HG02678 (cell line): ENCODE results near the gene LAMB3.
"Not testable (repeated sequence)": the region's sequence is repeated elsewhere in the genome, so short reads cannot be mapped to it uniquely, and the experiment has no call there.

ENCODE experiments used
- ATAC-seq: cut with Tn5 transposase; IDR thresholded peaks from one replicate; pipeline ENCODE4 v1.9.1; 2021; ENCODE audit warnings: mild to moderate bottlenecking, moderate library complexity; ENCODE audit not compliant: unreplicated experiment

Gene LAMB3

DNA sequence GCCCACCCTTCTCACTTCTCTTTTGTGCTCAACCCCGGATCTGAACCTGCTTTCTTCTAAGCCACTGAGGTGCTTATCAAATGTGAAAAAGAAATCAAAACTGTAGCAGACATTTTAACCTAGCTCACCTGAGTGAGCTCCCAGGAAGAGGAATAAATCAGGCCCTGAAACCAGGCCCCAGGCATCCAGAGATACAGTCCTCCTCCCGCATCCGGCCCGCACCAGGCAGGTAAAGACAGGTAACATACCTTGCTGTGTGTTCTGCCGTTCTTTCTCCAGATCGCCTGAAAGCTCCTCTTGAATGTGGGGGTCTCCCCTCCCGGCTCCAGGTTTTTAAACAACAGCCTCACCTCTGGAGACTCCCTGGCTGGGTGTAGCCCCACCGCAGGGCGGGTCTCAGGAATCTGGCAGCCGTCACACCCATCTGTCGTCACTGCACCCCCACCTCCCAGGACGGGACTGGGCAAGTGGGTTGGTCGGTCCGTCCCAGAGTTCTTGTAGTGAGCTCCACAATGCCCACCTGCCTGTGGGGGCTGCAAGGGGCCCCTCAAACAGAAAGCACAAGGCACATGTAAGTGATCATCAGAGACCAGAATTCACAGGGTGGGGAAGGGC is at the start of gene LAMB3:
LAMB3 (minus strand) TSS at position 305 of the 615 bp plus-strand sequence. CDS start 1,481 bp downstream, outside the sequence.
- no peak for ATAC-seq

DNA sequence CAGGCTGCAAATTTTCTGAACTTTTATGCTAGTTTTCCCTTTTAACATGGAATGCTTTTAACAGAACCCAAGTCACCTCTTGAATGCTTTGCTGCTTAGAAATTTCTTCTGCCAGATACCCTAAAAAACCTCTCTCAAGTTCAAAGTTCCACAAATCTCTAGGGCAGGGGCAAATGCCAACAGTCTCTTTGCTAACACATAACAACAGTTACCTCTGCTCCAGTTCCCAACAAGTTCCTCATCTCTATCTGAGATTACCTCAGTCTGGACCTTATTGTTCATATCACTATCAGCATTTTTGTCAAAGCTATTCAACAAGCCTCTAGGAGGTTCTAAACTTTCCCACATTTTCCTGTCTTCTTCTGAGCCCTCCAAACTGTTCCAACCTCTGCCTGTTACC is 48.5 kb upstream of the LAMB3 start:
- not testable (repeated sequence) for ATAC-seq

DNA sequence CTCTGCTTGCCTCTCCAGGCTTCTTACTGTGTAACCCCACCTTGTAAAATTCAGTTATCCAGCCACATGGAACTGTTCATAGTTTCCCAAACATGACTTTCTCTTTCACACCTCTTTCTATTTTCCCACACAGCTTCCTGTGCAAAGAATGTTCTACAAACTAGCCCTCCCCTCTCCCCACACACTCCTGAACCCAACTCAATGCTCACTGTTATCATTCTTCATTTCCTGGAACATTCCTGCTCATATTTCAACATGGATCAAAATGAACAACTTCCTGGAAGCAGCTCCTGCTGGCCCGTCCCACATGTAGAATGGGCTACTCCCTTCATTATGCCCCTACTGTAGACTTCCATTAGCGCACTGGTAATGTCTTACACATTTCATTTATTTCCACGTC is 44.9 kb upstream of the LAMB3 start:
- no peak for ATAC-seq

DNA sequence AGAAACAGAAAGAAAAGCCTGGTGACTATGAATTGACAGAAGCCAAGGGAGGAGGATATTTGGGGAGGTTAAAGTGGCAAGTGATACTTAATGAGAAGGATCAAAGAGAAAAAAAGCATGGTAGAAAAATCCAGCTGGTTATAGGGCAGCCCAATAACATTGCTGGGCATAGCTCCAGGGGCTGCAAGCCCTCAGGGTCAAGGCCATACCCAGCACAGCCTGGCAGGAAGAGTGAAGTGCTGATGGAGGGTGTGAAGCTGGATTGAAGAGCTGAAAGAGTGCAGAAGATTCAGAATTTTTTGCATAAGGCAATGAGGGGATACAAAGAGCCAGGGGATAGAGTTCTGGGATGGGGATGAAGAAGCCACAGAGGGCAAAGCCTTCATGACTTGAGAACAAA is 44.4 kb upstream of the LAMB3 start:
- no peak for ATAC-seq

DNA sequence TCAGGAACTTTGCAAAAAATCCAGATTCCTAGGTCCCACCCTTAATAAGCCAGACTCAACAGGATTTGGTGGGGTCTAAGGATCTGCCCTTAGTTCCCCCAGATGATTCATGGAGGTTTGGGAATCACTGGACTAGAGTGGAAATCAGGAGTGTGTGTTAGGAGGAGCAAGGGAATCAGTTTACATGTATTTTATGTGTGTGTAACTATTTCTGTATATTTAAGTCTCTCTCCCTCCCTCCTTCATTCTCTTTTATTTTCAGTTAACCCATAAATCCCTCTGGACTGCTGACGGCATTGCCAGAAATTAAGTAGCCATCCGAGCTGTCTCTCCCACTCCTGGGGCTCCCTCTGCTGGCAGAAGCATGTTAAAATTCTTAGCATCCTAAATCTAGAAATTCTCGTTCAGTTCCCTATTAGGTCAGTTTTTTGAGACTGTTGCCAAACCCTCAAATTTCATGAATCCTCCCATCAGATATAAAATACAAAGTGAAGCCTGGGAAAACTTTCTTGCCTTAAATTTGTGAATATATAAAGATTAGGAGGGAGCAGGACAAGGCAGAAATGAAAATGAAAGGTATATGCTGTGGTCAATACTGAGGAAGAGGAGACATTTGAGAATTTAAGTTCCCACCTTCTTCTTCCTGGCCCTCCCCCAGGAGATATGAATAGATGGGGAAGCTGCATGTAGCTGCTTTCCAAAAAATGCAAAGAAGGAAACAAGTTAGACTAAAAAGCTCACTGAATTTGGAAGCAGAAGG is 40.7 kb upstream of the LAMB3 start:
- peak; percentile 76 for ATAC-seq

DNA sequence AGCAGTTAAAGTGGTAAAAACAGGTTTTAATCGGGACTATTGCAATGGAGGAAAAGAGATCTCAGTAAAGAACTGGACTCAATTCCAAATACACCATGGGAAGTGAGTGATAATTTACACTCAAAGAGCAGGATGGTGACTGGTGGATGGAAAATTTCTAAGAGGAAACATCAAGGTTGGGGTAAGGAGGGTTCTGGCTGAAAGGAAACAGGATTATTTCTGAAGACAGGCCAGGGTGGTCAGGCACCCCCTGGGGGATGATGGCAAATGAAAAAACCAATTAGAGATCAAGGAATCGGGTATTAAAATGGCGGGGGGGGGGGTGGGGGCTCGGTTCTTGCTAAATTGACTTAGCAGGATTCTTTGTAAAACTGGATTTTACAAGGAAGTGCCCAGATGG is 40.1 kb upstream of the LAMB3 start:
- ATAC-seq: no peak

DNA sequence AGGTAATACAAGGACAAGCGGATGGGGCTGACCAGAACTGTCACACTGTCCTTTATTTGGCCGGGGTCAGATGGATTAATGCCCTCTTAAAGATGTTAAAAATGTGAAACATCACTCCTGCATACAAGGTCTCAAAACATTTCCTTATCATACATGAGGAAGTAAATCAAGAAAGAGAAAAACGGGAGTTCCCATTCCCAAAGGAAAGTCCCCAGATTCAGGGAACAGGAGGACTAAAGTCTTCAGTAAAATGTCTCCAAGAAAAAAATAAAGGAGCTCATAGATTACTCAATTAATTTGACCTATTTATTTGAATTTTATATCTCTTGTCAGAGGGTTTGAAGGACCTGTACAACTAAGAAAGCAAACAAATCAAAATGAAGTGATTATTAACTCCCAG is 39.0 kb upstream of the LAMB3 start:
- no peak for ATAC-seq

DNA sequence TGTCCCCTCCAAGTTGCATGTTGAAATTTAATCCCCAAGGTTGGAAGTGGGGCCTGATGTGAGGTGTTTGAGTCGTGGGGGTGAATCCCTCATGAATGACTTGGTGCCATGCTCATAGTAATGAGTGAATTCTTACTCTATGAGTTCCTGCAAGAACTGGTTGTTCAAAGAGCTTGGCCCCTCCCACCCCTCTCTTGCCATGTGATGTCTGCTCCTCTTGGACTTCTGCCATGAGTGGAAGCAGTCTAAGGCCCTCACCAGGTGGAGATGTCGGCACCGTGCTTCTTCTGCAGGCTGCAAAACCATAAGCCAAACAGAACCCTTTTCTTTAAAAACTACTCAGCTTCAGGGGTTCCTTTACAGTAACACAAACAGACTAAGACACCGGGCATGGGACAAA is 37.3 kb upstream of the LAMB3 start:
- ATAC-seq: no peak

DNA sequence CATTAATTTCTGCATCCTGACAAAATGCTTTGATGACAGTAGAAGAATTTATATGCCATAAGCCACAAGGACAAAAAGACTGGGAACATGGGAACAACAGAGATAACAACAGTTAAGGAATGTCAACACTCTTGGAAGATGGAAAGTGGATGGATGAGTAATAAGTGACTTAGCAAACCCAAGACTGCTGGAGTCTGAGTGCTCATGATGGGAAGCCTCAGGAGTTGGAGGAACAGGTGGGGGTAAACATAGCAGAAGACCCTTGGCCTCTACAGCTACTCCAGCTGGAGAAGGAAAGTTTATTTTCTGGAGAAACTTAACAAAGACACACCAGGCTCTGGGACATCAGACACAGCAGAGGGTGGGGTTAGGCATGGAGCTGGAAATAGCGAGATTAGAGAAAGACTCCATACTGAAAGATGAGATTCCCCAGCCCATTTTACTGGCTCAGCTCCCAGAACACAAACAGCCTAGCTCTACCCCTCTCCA is 36.6 kb upstream of the LAMB3 start:
- no peak for ATAC-seq

DNA sequence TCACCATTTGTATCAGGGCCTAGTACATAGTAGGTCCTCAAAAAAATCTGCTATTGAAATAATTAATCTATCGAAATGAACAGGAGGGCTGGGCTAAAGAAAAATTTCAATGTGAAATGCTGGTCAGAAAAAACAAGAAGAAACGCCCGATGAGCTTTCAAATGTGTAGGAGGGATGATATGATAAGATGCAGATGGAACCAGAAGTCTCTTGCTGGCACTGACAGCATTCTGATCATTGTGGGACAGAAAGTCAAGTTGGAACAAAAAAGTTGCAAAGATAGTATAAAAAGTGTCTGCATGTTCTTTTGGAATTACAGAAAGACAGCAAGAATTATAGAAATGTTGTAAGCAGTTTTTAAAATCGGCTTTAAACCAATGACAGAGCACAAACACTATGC is 34.1 kb upstream of the LAMB3 start:
- ATAC-seq: no peak

DNA sequence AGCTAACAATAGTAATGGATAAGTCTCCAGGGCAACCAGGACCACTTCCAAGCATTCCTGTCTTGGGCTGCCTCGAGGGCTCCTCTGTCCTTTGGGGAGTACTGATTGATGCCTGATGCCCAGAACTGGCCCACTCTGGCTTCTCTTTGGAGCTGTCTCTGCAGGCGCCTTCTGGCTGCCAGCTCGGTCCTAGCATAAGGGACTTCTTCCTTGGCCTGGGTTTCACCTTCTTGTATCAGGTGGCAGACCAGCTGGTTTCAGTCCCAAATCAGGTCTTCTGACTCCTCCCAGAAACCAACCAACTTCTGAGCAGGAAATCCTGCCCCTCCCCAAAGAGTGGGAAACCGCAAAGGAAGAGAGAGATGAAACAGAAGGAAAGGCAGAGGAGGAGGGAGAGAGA is 33.6 kb upstream of the LAMB3 start:
- peak; percentile 76 for ATAC-seq

DNA sequence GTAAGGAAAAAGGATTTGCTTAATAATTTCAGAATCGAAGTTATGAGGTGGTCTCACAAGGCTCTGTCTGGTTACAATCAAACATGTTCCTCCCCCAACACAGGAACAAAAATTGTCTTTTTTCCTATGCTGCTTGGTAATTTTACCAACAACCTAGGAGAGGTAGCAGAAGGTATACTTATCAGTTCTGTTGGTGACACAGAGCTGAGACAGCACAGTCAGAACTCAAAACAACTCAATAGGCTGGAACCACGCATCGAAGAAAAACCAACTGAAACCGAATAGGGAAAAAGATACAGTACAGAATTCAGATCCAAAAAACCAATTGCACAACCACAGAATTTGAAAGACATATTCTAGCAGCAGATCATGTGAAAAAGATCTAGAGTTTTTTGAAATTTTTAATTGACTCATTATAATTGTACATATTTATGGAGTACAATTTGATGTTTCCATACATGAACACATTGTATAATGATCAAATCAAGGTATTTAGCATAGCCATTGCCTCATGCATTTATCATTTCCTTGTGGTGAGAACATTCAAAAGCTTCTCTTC is 26.8 kb upstream of the LAMB3 start:
- no peak for ATAC-seq

DNA sequence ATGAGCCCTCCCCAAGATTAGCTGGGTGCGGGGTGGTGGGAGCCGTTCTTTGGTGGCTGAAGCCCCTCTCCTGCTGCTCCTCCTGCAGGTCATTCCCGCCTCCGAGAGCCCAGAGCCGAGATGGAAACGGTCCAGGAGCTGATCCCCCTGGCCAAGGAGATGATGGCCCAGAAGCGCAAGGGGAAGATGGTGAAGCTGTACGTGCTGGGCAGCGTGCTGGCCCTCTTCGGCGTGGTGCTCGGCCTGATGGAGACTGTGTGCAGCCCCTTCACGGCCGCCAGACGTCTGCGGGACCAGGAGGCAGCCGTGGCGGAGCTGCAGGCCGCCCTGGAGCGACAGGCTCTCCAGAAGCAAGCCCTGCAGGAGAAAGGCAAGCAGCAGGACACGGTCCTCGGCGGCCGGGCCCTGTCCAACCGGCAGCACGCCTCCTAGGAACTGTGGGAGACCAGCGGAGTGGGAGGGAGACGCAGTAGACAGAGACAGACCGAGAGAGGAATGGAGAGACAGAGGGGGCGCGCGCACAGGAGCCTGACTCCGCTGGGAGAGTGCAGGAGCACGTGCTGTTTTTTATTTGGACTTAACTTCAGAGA is 23.4 kb upstream of the LAMB3 start:
- ATAC-seq: no peak

DNA sequence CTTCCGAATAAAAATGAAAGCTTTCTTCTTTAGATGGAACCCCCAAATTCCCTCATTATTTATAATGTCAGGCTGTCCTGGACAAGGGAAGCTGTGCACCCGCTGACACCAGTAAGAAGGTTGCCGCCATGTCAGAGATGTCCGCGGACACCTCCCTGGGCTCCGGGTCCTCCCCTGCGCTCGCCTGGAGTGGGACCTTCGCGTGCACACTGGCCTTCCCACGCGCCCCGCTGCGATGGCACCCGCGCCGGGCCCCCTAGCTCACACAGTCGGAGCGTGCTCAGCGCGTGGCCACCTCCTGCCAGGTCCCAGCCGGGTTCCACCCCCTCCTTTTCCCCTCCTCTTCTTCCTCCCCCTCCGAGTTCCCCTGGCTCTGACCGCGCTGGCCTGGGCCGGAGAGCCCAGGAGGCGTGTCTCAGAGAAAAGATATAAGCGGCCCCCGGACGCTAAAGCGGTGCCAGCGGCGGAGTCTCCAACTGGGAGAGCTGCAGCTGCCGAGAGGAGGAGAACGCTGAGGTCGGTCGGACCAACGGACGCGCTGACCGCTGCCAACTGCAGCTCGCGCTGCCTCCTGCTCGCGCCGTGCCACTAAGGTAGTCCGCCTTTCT is 22.8 kb upstream of the LAMB3 start, which contains the start of gene G0S2:
G0S2 (plus strand) TSS at position 456 of the 608 bp plus-strand sequence. CDS start 273 bp downstream, outside the sequence.
- ATAC-seq: no peak

DNA sequence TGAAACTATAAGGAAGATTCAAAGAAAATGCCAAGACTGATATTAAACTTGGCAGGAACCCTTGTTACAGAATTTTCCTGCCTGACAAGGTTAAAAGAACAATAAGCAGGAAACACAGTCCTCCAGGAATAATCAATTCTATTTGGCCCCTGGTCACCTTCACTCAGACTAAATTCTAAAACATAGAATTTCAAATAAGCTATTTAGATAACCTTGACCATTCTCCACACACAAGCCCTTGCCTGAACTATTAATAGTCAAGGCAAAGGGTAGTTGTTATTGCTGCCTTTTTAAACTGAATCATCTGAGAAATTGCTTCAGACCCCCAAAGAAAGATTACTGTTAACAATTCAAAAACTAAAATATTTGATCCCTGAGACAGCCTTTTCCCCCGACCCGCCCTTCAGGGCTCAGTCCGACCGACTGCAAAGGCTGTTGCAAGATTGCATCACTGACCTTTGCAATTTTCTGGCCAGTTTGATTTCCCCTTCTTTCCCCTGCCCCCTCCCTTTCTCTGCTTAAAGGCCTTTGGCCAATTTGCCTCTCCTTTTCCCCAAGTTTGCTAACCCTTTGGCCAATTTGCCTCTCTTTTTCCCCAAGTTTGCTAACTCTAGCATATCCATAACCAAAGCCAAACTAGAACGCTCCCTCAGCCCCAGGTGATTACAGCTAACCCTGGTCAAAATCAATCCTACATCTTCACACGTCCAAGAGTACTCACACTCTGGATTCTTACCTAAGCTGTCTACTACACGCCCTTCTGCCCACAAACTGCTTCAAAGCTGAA is 21.6 kb upstream of the LAMB3 start:
- ATAC-seq: no peak

DNA sequence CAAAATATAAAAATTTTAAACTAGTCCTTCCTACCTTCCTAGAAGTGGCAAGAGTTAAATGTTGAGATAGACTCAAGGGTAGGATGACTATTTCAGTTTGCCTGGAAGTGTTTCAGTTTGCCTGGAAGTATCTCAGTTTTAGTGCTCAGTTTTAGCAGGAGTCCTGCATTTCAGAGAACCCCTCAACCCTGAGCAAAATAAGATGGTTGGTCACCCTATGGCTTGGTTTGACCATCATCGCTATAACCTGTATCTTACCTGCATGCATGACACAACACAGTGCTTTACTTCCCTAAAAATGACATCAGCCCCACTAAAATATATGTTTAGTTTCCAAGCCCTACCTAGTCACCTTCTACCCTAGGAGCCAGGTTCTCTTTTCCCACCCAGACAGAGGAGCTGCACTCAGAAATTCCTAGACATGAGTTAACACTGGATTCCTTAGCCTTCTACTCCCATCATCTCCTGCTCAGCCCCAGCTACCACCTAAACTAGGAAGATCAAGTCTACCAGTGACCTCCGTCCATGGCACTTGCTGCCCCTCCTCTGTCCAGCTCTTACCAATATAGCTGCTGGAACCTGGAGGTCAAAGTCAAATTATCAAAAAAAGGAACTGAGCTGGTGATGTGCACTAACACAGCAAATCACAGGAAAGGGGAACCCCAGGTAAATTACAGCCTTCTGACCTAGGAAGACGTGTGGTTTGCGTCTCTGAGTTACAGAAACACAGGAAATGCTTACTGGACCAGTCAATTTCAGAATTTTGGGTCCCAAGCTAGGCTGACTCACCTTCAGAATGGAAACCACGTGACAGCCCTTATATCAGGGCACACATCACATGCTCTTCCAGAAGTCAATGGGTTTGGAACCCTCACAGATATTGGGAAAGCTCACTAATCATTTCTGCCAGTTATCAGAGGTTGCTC is 20.7 kb upstream of the LAMB3 start:
- ATAC-seq: peak; percentile 87

DNA sequence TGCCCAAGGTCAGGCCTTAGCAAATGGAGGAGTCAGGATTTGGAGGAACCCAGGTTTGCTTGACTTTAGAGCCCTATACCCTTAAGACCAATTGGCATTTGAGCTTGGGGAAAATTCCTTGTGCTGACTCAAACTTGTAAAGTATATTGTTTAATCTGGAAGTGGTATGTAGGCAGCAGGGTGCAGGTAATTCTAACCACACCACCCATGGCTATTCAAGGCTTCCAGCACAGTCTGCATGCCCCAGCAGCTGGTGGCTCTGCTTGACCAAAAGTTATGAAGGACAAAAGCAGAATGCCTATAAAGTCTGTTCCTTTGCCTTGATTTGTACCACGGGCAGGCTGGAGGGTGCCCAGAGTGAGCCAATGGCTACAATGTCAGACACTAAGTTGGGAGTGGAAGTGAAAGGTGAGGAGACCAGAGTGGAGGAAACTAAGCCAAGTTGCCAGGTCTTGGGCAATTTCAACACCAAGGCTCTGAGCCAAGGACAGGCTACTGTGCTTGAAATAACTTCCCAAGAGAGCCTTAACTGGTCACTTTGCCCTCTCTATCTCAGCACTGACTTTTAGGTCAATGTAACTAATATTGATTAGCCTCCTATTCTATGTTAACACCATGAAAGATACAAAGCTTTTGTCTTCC is 18.3 kb upstream of the LAMB3 start:
- no peak for ATAC-seq

DNA sequence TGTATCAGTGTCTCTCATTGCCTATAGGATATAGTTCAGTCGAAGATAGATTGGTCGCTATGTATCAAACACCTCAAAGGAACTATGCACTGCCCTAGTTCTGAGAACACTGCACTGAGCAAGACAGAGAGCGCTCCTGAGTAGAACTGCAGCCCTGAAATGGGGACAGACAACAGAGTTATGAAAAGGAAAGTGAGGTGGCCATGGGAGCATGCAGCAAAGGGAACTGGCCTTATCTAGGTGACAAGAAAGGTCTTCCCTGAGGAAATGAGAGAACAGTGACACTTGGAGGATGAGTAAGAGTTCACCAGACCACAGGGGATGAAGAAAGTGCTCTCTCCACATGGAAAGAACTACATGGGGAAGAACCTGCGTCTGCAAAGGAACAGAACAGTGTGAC is 15.5 kb upstream of the LAMB3 start:
- ATAC-seq: no peak

DNA sequence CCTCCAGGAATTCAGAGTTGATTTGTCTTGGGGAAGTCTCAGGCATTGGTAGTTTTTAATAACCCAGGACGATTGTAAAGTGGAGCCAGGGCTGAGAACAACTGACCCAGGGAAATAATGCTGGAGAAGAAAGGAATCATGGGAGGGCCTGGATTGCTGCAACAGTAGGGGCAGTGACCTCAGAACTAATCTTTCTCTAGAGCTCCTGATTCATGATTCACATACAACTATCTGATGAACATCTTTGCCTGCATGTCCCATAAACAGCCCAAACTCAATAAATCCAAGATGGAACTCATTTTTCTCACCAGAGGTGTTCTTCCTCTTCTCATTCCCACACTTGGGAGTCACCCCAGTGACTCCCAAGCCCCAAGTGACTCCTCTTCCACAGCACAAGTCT is 14.9 kb upstream of the LAMB3 start:
- ATAC-seq: no peak
